HEK293 (cell line): ENCODE data around the gene E2F4.

Source experiments
- BCL11B ChIP-seq: fragments of 450-650 bp; formaldehyde crosslinking; IDR thresholded peaks from 2 replicates; pipeline ENCODE4 v1.5.1; 2016; ENCODE audit warnings: low read depth, missing biosample characterization, missing genetic modification characterization
- GLIS1 ChIP-seq: fragments of 450-650 bp; formaldehyde crosslinking; IDR thresholded peaks from 2 replicates; pipeline ENCODE4 v1.5.1; 2016; ENCODE audit warnings: missing biosample characterization, missing genetic modification characterization
- HIC1 ChIP-seq: fragments of 450-650 bp; formaldehyde crosslinking; IDR thresholded peaks from 2 replicates; pipeline ENCODE4 v1.5.1; 2016; ENCODE audit warnings: missing biosample characterization, missing genetic modification characterization
- HOXA7 ChIP-seq: sonication (generic); formaldehyde crosslinking; IDR thresholded peaks from 2 replicates; pipeline ENCODE4 v1.8.1; 2022; ENCODE audit warnings: missing genetic modification reagents, borderline replicate concordance
- KLF1 ChIP-seq: fragments of 450-650 bp; formaldehyde crosslinking; IDR thresholded peaks from 2 replicates; pipeline ENCODE4 v1.5.1; 2016; ENCODE audit warnings: missing biosample characterization, missing genetic modification characterization
- MZF1 ChIP-seq: fragments of 450-650 bp; formaldehyde crosslinking; IDR thresholded peaks from 2 replicates; pipeline ENCODE4 v1.5.1; 2017; ENCODE audit warnings: missing biosample characterization, missing genetic modification characterization, borderline replicate concordance
- OVOL3 ChIP-seq: fragments of 450-650 bp; formaldehyde crosslinking; IDR thresholded peaks from 2 replicates; pipeline ENCODE4 v1.5.1; 2016; ENCODE audit warnings: missing biosample characterization, missing genetic modification characterization
- PRDM1 ChIP-seq: fragments of 450-650 bp; formaldehyde crosslinking; IDR thresholded peaks from 2 replicates; pipeline ENCODE4; 2016; ENCODE audit warnings: missing biosample characterization, missing genetic modification characterization
- SP3 ChIP-seq: fragments of 450-650 bp; formaldehyde crosslinking; IDR thresholded peaks from 2 replicates; pipeline ENCODE4 v1.5.1; 2016; ENCODE audit warnings: missing biosample characterization, missing genetic modification characterization
- WT1 ChIP-seq: fragments of 450-650 bp; formaldehyde crosslinking; IDR thresholded peaks from 2 replicates; pipeline ENCODE4 v1.5.1; 2016; ENCODE audit warnings: missing biosample characterization, missing genetic modification characterization
- YY1 ChIP-seq: fragments of 450-650 bp; formaldehyde crosslinking; IDR thresholded peaks from 2 replicates; pipeline ENCODE4 v1.5.1; 2018; ENCODE audit warnings: missing biosample characterization, missing genetic modification characterization
- ZBTB26 ChIP-seq: fragments of 450-650 bp; formaldehyde crosslinking; optimal IDR thresholded peaks from 2 replicates; pipeline ENCODE3; 2016; ENCODE audit warnings: missing biosample characterization, mild to moderate bottlenecking, missing genetic modification characterization
- ZBTB8A ChIP-seq: fragments of 450-650 bp; formaldehyde crosslinking; IDR thresholded peaks from 2 replicates; pipeline ENCODE4 v1.5.1; 2016; ENCODE audit warnings: missing biosample characterization, missing genetic modification characterization
- ZNF10 ChIP-seq: fragments of 450-650 bp; formaldehyde crosslinking; IDR thresholded peaks from 2 replicates; pipeline ENCODE4 v1.5.1; 2017; ENCODE audit warnings: missing biosample characterization, missing genetic modification characterization
- ZNF138 ChIP-seq: fragments of 450-650 bp; formaldehyde crosslinking; IDR thresholded peaks from 2 replicates; pipeline ENCODE4 v1.5.1; 2016; ENCODE audit warnings: missing biosample characterization, missing genetic modification characterization, borderline replicate concordance
- ZNF148 ChIP-seq: fragments of 450-650 bp; formaldehyde crosslinking; IDR thresholded peaks from 2 replicates; pipeline ENCODE4 v1.5.0; 2017; ENCODE audit warnings: missing biosample characterization, missing genetic modification characterization, borderline replicate concordance
- ZNF350 ChIP-seq: fragments of 450-650 bp; formaldehyde crosslinking; IDR thresholded peaks from 2 replicates; pipeline ENCODE4 v1.5.0; 2017; ENCODE audit warnings: missing biosample characterization, mild to moderate bottlenecking, missing genetic modification characterization
- ZNF37A ChIP-seq: fragments of 450-650 bp; IDR thresholded peaks from 2 replicates; pipeline ENCODE4 v1.5.1; 2018; ENCODE audit warnings: missing biosample characterization, missing genetic modification characterization
- ZNF398 ChIP-seq: fragments of 450-650 bp; formaldehyde crosslinking; IDR thresholded peaks from 2 replicates; pipeline ENCODE4 v1.5.1; 2017; ENCODE audit warnings: missing biosample characterization, missing genetic modification characterization
- ZNF521 ChIP-seq: fragments of 450-650 bp; formaldehyde crosslinking; IDR thresholded peaks from 2 replicates; pipeline ENCODE4 v1.5.1; 2017; ENCODE audit warnings: missing biosample characterization, mild to moderate bottlenecking, missing genetic modification characterization
- ZNF560 ChIP-seq: fragments of 450-650 bp; formaldehyde crosslinking; IDR thresholded peaks from 2 replicates; pipeline ENCODE4 v1.5.1; 2017; ENCODE audit warnings: missing biosample characterization, missing genetic modification characterization, borderline replicate concordance
- ZNF645 ChIP-seq: fragments of 450-650 bp; formaldehyde crosslinking; IDR thresholded peaks from 2 replicates; pipeline ENCODE4; 2016; ENCODE audit warnings: missing biosample characterization, missing genetic modification characterization
- ZNF664 ChIP-seq: fragments of 450-650 bp; formaldehyde crosslinking; IDR thresholded peaks from 2 replicates; pipeline ENCODE4 v1.5.1; 2016; ENCODE audit warnings: missing biosample characterization, missing genetic modification characterization
- ZNF76 ChIP-seq: fragments of 450-650 bp; formaldehyde crosslinking; IDR thresholded peaks from 2 replicates; pipeline ENCODE4; 2016; ENCODE audit warnings: low read depth, missing biosample characterization, missing genetic modification characterization, borderline replicate concordance
- ZNF776 ChIP-seq: fragments of 450-650 bp; formaldehyde crosslinking; IDR thresholded peaks from 2 replicates; pipeline ENCODE4 v1.5.0; 2017; ENCODE audit warnings: missing biosample characterization, missing genetic modification characterization, borderline replicate concordance
- ZNF777 ChIP-seq: fragments of 450-650 bp; formaldehyde crosslinking; IDR thresholded peaks from 2 replicates; pipeline ENCODE4 v1.5.1; 2017; ENCODE audit warnings: missing biosample characterization, missing genetic modification characterization, borderline replicate concordance
- ZSCAN5A ChIP-seq: fragments of 450-650 bp; formaldehyde crosslinking; IDR thresholded peaks from 2 replicates; pipeline ENCODE4 v1.5.1; 2016; ENCODE audit warnings: missing biosample characterization, missing genetic modification characterization

Gene E2F4

GRCh38 chr16:67173808-67174705 is 17.9 kb upstream of the E2F4 start (continued):
- peak; percentile 97 for TF ChIP-seq ZBTB26
- 0 out of 2 replicates have a peak, but pooled peaks have one; percentile 36 for TF ChIP-seq HIC1
- no peak for TF ChIP-seq ZNF350 (tag by site-specific recombination)
- no peak for TF ChIP-seq ZNF664 (tag by site-specific recombination)
- TF ChIP-seq OVOL3 (tag by site-specific recombination): no peak
- no peak for TF ChIP-seq MZF1 (tag by site-specific recombination)
- peak; percentile 29; the same call in 1 of the 2 replicates for TF ChIP-seq ZNF398 (tag by site-specific recombination)
- TF ChIP-seq ZNF645 (tag by site-specific recombination): no peak
- TF ChIP-seq ZNF521: no peak
- no peak for TF ChIP-seq ZNF148 (tag by site-specific recombination)
- no peak for TF ChIP-seq WT1 (tag by site-specific recombination)
- no peak for TF ChIP-seq ZNF138 (tag by site-specific recombination)
- TF ChIP-seq PRDM1: no peak
- TF ChIP-seq ZBTB8A (tag by site-specific recombination): peak; percentile 81
- TF ChIP-seq ZNF777 (tag by site-specific recombination): no peak; the same call in 1 of the 2 replicates
- no peak for TF ChIP-seq ZNF560 (tag by site-specific recombination)
- peak; percentile 57 for TF ChIP-seq KLF1
- no peak for TF ChIP-seq ZSCAN5A (tag by site-specific recombination)
- TF ChIP-seq SP3 (tag by site-specific recombination): peak; percentile 56; the same call in 1 of the 2 replicates
- no peak for TF ChIP-seq ZNF776 (tag by site-specific recombination)
- TF ChIP-seq ZNF37A (tag by site-specific recombination): no peak
- no peak for TF ChIP-seq HOXA7
- no peak for TF ChIP-seq GLIS1 (tag by site-specific recombination)
- no peak for TF ChIP-seq YY1
- no peak; the same call in 1 of the 2 replicates for TF ChIP-seq ZNF76 (tag by site-specific recombination)
- TF ChIP-seq BCL11B (tag by site-specific recombination): no peak
- peak; percentile 81; the same call in 1 of the 2 replicates for TF ChIP-seq ZNF10
